ENCODE results near the gene ICOSLG. TPM values are rescaled to one million over a fixed set of nuclear protein-coding genes. Genes with fewer than 3 reads are reported as not detected.

ICOSLG gene
- total RNA-seq, 4 donors from 2014 or later, result 6.3 to 38.0 (median 9.3) TPM

Small RNA genes lying within 50 kb of the gene (small RNA-seq; reads per million reads assigned to genes)
- gene AP001059.3, result 0 reads per million in 2 donors

Other genes starting within 250 kb of the ICOSLG start
- 100 to 1,000 TPM in 1 of 4 donors, 10 to 100 TPM in 3; 62.2 to 153 (median 93.0) TPM for gene TRAPPC10, start 228.6 kb downstream of the ICOSLG start, total RNA-seq
- 10 to 100 TPM in 2 of 4 donors, 1 to 10 TPM in 2; 5.6 to 63.5 (median 10.6) TPM for gene PWP2, start 133.5 kb downstream of the ICOSLG start, total RNA-seq
- 10 to 100 TPM; 16.5 to 42.9 (median 23.0) TPM for gene GATD3, start 107.3 kb downstream of the ICOSLG start, total RNA-seq
- gene DNMT3L, start 21.0 kb upstream of the ICOSLG start, total RNA-seq, result not detected
- gene AIRE, start 44.9 kb upstream of the ICOSLG start, total RNA-seq, result 1 to 10 TPM in 1 of 4 donors, not detected in 3; 1.7 TPM
- gene PFKL, start 59.1 kb upstream of the ICOSLG start, total RNA-seq, result 100 to 1,000 TPM; 192 to 404 (median 274) TPM
- 10 to 100 TPM; 20.5 to 50.6 (median 39.9) TPM for gene CFAP410, start 98.4 kb upstream of the ICOSLG start, total RNA-seq
- gene TRPM2, start 112.7 kb upstream of the ICOSLG start, total RNA-seq, result 10 to 100 TPM in 1 of 4 donors, 1 to 10 TPM in 3; 1.1 to 27.2 (median 3.3) TPM
- gene LRRC3, start 214.6 kb upstream of the ICOSLG start, total RNA-seq, result 1 to 10 TPM; 1.7 to 6.6 (median 2.2) TPM